Astrocyte (in vitro differentiated cells and primary cell): ENCODE results near the gene SORBS2. TPM values are rescaled to one million over a fixed set of nuclear protein-coding genes. Genes with fewer than 3 reads are reported as not detected.

Experiments
- DNase-seq: peaks from one replicate; pipeline ENCODE4 v3.0.0-alpha.2; 2010; ENCODE audit warnings: low read depth
- FAIRE-seq: peaks from 2 replicates; lab custom pipeline; 2011; peaks lifted over from hg19 to GRCh38; lab: Jason Lieb, UNC
- H2AFZ ChIP-seq: 2 replicates; pipeline ENCODE4 v1.6.0; 2012; ENCODE audit warnings: low read depth, low read length, inconsistent platforms
- H3K27ac ChIP-seq: 2 replicates; pipeline ENCODE4 v1.5.1; 2011; ENCODE audit warnings: low read depth, low read length, inconsistent platforms
- H3K27me3 ChIP-seq: 2 replicates; pipeline ENCODE4 v1.6.0; 2011; ENCODE audit warnings: low read length, inconsistent platforms; ENCODE audit not compliant: insufficient read depth
- H3K36me3 ChIP-seq: 2 replicates; pipeline ENCODE4 v1.5.1; 2011; ENCODE audit warnings: low read length, inconsistent platforms; ENCODE audit not compliant: insufficient read depth
- H3K4me1 ChIP-seq: 2 replicates; pipeline ENCODE4 v1.5.1; 2011; ENCODE audit warnings: low read length, inconsistent platforms; ENCODE audit not compliant: insufficient read depth
- H3K4me2 ChIP-seq: 2 replicates; pipeline ENCODE4 v1.6.0; 2012; ENCODE audit warnings: low read length, inconsistent platforms
- H3K4me3 ChIP-seq: 2 replicates; pipeline ENCODE4 v1.5.1; 2011; ENCODE audit warnings: low read depth, mild to moderate bottlenecking, low read length, inconsistent platforms; ENCODE audit not compliant: insufficient read depth
- H3K79me2 ChIP-seq: 2 replicates; pipeline ENCODE4 v1.6.0; 2012; ENCODE audit warnings: mild to moderate bottlenecking, low read length, inconsistent platforms; ENCODE audit not compliant: insufficient read depth
- H3K9ac ChIP-seq: 2 replicates; pipeline ENCODE4 v1.6.0; 2012; ENCODE audit warnings: mild to moderate bottlenecking, low read length, inconsistent platforms
- H3K9me3 ChIP-seq: 2 replicates; pipeline ENCODE4 v1.5.1; 2012; ENCODE audit warnings: low read depth, mild to moderate bottlenecking, low read length, inconsistent platforms; ENCODE audit not compliant: insufficient read depth
- H4K20me1 ChIP-seq: 2 replicates; pipeline ENCODE4 v1.6.0; 2012; ENCODE audit warnings: low read length, inconsistent platforms; ENCODE audit not compliant: insufficient read depth
- H3K27ac Mint-ChIP-seq: one replicate; pipeline ENCODE4 v1.8.0; 2021; ENCODE audit warnings: mild to moderate bottlenecking, mixed read lengths; ENCODE audit not compliant: unreplicated experiment
- H3K27me3 Mint-ChIP-seq: one replicate; pipeline ENCODE4 v1.8.0; 2021; ENCODE audit warnings: low read depth, mixed read lengths; ENCODE audit not compliant: unreplicated experiment
- H3K36me3 Mint-ChIP-seq: one replicate; pipeline ENCODE4 v1.8.0; 2021; ENCODE audit warnings: low read depth, mixed read lengths; ENCODE audit not compliant: unreplicated experiment
- H3K4me1 Mint-ChIP-seq: one replicate; pipeline ENCODE4 v1.8.0; 2021; ENCODE audit warnings: low read depth, mixed read lengths; ENCODE audit not compliant: unreplicated experiment
- H3K4me3 Mint-ChIP-seq: one replicate; pipeline ENCODE4 v1.8.0; 2021; ENCODE audit warnings: mild to moderate bottlenecking, moderate library complexity, mixed read lengths; ENCODE audit not compliant: unreplicated experiment
- H3K9me3 Mint-ChIP-seq: one replicate; pipeline ENCODE4 v1.8.0; 2021; ENCODE audit warnings: mild to moderate bottlenecking, mixed read lengths; ENCODE audit not compliant: unreplicated experiment
- EZH2 ChIP-seq: IDR thresholded peaks from 2 replicates; pipeline ENCODE4 v1.6.1; 2012; ENCODE audit warnings: mild to moderate bottlenecking, low read length, inconsistent platforms; ENCODE audit not compliant: insufficient read depth
- total RNA-seq: library from RNA; stranded (reverse); gene quantifications from 2 replicates; pipeline ENCODE4 v1.2.1, GENCODE V29; 2021
- TF ChIP-seq, protein P1 (sequence below): IDR thresholded peaks from 2 replicates; pipeline ENCODE4 v1.5.1; 2011; ENCODE audit warnings: low read depth, mild to moderate bottlenecking, inconsistent platforms, low read length, moderate library complexity; ENCODE audit not compliant: insufficient read depth

SORBS2 gene
- total RNA-seq, 1 donor from 2014 or later: 97.4 TPM

DNA sequence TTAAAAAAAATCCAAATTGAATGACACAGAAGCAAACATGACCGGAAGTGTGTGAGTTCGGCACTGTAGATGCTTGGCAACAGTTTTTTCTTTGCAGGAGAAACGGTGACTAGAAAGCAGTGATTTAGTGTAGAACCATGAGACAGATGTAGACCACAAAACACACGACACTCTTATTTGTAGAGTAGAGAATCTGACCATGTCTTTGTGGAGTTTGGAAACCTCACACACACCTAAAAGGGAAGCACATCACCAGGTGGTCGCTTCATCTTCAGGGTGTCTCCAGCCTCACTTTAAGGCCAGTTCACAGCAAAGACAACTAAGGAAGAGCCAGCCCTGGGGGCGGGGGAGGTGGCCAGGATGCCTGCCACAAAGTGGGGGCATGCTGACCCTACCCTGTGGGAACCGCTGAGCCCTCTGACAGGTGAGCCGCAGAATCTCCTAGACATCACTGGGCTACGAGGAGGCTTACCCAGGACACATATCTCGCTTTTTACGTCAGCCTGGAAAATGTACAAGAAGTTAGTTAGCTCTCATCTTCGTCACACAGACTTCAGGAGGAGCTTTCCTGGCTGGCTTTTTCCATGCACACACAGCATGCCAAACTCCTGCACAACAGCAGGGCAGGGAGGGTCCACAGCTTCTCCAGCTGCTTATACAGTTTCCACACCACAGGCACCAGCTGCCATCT is 212.3 kb downstream of the SORBS2 start:
- Mint-ChIP-seq H3K4me3 (no peak overlapping the region), H3K36me3 (no peaks in the 10 kb centered on the region), H3K27me3 (no peaks in the 10 kb centered on the region), H3K27ac (no peak overlapping the region), H3K4me1 (no peaks in the 10 kb centered on the region), H3K9me3 (no peaks in the 10 kb centered on the region)
- Histone ChIP-seq H4K20me1 (no peaks in the 10 kb centered on the region), H3K36me3 (no peaks in the 10 kb centered on the region), H3K4me3 (no peak overlapping the region), H3K27ac (no peak overlapping the region), H3K79me2 (no peaks in the 10 kb centered on the region), H3K27me3 (no peaks in the 10 kb centered on the region), H3K4me2 (no peak overlapping the region), H3K9me3 (no peaks in the 10 kb centered on the region), H3K9ac (no peak overlapping the region), H2AFZ (no peak overlapping the region), H3K4me1 (no peaks in the 10 kb centered on the region)
- FAIRE-seq: no peak
- DNase-seq: no peak
- TF ChIP-seq EZH2: no peak
- TF ChIP-seq, protein P1, sequence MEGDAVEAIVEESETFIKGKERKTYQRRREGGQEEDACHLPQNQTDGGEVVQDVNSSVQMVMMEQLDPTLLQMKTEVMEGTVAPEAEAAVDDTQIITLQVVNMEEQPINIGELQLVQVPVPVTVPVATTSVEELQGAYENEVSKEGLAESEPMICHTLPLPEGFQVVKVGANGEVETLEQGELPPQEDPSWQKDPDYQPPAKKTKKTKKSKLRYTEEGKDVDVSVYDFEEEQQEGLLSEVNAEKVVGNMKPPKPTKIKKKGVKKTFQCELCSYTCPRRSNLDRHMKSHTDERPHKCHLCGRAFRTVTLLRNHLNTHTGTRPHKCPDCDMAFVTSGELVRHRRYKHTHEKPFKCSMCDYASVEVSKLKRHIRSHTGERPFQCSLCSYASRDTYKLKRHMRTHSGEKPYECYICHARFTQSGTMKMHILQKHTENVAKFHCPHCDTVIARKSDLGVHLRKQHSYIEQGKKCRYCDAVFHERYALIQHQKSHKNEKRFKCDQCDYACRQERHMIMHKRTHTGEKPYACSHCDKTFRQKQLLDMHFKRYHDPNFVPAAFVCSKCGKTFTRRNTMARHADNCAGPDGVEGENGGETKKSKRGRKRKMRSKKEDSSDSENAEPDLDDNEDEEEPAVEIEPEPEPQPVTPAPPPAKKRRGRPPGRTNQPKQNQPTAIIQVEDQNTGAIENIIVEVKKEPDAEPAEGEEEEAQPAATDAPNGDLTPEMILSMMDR: no peak

DNA sequence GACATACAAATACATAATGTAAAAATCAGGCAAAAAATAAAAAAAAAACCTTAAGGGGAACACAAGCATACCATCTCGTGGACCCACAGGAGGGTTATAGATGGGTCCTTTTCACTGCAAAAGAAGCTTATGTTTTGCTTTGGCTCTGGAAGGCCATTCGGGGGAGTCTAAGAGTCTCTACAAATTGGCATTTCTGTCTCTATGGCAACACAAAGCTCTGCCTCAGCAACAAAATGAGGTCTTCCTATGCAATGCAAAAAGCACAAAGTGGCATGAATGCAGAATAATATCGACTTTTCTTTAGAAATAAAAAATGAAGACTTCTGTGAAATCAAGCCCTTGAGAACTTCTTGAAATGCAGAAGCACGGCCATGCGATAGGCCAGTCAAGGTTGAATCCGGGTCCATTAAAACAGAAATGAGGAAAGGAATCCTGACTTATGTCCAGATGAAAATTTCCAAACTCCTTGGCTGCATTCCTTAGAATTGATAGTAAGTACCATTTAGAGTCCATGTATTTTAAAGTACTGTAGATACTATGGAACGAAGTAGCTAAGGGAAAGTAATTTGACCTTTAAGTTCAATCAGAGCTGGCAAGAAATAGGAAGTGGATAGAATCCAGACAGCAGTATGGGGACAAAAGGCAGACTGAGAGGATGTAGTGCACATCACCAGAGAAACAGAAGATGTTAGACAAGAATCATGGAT is 213.0 kb downstream of the SORBS2 start:
- no peak overlapping the region for H3K4me2 ChIP-seq
- H3K27me3 ChIP-seq: no peaks in the 10 kb centered on the region
- H3K4me3 ChIP-seq: no peak overlapping the region
- TF ChIP-seq, protein P1: no peak
- DNase-seq (no peak), FAIRE-seq (no peak)
- no peaks in the 10 kb centered on the region for H3K9me3 Mint-ChIP-seq
- no peaks in the 10 kb centered on the region for H3K79me2 ChIP-seq
- no peaks in the 10 kb centered on the region for H3K36me3 Mint-ChIP-seq
- H3K27me3 Mint-ChIP-seq: no peaks in the 10 kb centered on the region
- H3K9me3 ChIP-seq: no peaks in the 10 kb centered on the region
- no peaks in the 10 kb centered on the region for H4K20me1 ChIP-seq
- no peaks in the 10 kb centered on the region for H3K4me1 Mint-ChIP-seq
- H3K4me1 ChIP-seq: no peaks in the 10 kb centered on the region
- no peak overlapping the region for H3K9ac ChIP-seq
- no peak overlapping the region for H2AFZ ChIP-seq
- H3K27ac Mint-ChIP-seq: no peak overlapping the region
- no peak overlapping the region for H3K27ac ChIP-seq
- no peaks in the 10 kb centered on the region for H3K36me3 ChIP-seq
- no peak overlapping the region for H3K4me3 Mint-ChIP-seq
